Epidermal melanocyte (primary cell): ENCODE data around the gene CCDC85A.
A peak's percentile ranks its signal among the peaks of the same experiment; 100 is the strongest.
"Not testable (repeated sequence)": the region's sequence is repeated elsewhere in the genome, so short reads cannot be mapped to it uniquely, and the experiment has no call there.

Experiments
- DNase-seq: peaks from one replicate; pipeline ENCODE4 v3.0.0; 2011; ENCODE audit warnings: low spot score; ENCODE audit not compliant: insufficient read length

Gene CCDC85A

GRCh38 chr2:56183643-56184499 is at the start of gene CCDC85A:
Gene CCDC85A, plus strand, starts transcription at chr2:56183990. Its CDS starts 635 bp downstream, at chr2:56184625.
- DNase-seq: peak; percentile 84

DNA sequence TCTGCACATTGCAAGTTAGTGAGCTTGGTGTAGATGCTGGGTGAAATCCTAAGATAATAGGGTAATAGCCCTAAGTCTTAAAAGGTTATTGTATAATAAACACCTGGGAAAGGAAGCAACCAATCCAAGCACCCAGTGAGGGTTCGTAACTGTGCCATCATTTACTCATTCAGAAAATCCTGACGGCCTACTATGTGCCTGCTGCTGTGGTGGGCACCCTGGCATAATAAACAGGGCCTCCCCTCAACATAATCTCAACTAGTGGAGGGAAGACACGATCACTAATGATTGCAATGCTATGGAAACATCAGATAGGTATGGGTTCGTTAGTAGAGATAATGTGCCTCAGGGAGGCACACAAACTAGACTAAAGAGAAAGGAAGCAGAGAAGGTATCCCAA is 48.9 kb upstream of the CCDC85A start:
- no peak for DNase-seq

GRCh38 chr2:56142497-56143061 is 41.2 kb upstream of the CCDC85A start:
- DNase-seq: not testable (repeated sequence)

- no peak for DNase-seq
Observed at GRCh38 chr2:56147907-56148306, 35.9 kb upstream of the CCDC85A start.

DNA sequence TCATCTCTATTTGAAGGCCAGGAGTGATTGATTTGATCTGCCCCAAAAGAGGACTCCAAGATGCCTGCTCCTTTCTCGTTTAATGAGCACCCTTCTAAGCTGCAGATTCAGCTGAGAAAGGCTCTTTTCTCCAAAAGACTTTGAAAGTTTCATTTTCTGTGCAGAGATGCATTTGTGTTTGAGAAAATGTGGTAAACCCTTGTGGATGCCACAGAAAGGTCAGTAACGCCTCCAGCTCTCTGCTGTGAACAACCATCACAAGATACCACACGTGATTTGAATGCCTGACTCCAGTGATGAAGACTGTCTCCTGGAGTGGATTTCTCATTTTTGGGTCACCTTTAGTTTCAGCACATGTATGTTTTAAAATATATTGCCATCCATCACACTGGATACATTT is 35.0 kb upstream of the CCDC85A start:
- no peak for DNase-seq

DNA sequence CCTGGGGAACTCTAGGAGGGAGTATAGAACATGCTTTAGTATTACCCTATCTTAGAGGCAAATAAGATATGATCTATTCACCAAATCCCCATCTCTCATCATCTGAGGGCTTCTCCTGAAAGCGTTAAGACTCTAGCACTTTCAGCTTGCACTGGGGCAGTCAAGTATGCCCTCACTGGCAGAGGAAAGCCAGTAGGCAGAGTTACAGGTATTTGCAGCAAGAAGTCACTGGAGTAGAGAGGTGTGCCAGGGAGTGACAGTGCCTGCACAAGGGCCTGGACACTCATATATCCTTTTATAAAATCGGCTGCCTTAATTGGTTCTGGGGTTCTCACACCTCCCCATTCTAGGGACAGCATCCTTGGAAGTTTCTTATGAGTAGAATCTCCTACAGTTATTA is 31.9 kb upstream of the CCDC85A start:
- DNase-seq: no peak

- no peak for DNase-seq
Observed at GRCh38 chr2:56155188-56155587, 28.6 kb upstream of the CCDC85A start.

- DNase-seq: not testable (repeated sequence)
Observed at GRCh38 chr2:56159875-56160274, 23.9 kb upstream of the CCDC85A start.

DNA sequence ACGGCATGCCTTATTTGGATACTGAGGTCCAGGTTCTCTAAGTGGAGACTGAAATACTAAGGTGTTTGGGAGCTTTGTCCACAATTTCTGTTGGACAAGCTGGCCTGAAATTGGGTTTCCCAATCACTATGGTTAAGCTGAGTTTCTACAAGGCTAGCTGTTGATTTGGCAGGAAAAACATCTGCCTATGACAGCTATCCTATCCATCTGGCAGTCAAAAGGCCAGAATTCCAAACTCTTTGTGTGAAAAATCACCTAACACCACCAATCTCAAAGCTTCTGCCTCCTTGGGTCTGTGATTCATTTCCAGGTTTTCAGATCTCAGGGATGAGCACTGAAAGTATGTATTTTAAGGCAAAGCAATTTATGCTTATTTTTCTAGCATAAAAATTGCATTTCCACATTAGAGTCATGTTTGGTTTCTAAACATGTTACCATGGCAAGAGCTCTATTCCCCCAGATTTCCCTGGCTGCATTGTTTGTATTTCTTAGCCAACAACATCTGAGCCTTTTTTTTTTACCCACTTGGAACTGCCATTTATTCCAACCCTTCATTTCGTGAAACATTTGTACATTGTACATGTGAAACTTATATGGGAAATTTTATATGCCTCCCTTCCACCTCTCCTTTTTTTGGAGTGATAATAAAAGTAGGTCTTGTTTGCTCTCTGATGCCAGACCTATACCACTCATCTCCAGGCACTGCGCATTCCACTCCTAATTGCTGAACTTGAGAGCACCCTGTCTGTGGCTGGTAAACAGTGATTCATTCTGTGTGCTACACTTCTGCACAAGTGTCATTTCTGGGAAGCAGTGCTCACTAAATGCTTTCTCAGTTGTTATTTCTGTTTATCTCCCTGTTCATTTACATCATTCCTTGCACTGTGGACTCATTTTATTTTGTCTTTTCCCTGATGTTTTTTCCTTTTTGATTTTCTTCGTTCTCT is 15.9 kb upstream of the CCDC85A start:
- no peak for DNase-seq

DNA sequence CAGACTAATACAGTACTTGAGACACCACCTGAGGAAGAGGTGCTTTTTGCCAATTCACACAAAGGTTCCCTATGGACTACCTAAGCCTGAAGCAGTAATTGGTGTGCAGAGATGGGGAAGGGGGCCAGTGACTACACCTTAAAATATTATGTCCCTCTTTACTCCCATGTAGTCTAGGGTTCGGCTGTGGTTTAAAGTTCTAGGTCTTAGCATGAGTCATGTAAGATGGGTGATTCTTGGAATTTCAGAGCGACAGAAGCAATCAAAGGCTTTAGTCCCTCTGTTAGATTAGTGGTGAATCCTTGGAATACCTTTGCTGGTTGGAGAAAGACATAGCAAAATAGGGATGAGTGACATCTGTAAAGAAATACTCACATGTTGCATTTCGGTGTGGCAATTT is 14.3 kb upstream of the CCDC85A start:
- no peak for DNase-seq

DNA sequence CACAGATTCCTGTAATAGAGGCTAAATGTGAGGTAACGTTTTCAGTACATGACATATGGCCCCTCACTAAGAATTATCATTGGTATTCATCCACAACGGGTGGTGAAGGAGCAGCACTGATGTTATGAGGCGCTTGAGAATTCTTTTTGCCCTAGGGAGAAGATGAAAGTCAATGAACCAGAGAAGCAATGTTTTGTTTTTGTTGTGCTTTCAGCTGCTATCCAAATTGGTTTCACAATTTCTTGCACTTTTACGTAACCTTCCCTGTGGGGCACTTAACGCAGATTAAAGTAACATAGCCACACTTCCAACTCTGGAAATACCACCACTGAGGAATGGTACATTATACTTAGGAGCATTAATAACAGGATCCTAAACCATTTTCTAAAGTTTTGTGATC is 13.3 kb upstream of the CCDC85A start:
- DNase-seq: no peak

GRCh38 chr2:56170988-56171387 is 12.8 kb upstream of the CCDC85A start:
- no peak for DNase-seq

- DNase-seq: no peak
Observed at GRCh38 chr2:56175779-56176178, 8.0 kb upstream of the CCDC85A start.

- DNase-seq: no peak
Observed at GRCh38 chr2:56177420-56178220, 6.2 kb upstream of the CCDC85A start.

- DNase-seq: no peak
Observed at GRCh38 chr2:56179931-56180330, 3.9 kb upstream of the CCDC85A start.

GRCh38 chr2:56182420-56182819 is 1.4 kb upstream of the CCDC85A start:
- DNase-seq: no peak

DNA sequence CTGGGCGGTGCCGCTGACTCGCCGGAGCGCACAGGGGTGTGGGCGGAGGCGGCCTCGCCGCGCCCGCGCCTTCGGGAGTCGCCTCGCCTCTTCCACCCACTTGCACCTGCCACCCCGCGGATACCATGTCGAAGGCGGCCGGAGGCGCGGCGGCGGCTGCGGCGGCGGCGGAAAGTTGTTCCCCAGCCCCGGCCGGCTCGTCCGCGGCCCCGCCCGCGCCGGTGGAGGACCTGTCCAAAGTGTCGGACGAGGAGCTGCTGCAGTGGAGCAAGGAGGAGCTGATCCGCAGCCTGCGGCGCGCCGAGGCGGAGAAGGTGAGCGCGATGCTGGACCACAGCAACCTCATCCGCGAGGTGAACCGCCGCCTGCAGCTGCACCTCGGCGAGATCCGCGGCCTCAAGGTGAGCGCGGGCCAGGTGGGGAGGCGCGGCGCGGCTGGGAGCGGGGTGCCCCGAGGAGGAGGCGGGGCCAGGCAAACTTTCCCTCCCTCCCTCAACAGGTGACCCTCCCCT is 766 bp downstream of the CCDC85A start:
- no peak for DNase-seq

DNA sequence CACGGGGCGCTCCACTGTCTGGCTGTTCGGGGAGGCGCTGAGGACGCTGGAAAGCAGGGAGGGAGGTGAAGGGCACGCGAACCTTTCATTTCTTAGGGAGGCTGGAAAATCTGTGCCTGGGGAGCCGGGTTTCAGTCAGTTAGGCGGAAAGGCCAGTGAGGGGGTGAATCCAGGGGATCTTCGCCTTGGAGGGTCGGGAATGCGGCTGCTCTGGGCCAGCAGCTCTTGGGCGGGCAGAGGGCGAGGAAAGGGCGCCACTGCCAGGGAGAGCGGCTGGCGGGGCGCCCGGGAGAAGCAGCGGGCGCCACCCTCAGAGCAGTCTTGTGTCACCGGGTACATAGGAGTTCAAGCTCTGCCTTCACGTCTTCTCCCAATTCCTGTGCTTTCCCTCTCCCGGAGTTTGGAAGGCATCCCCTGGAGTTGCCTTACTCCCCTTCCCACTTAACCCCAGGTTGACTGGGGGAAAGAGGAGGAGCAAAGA is 1.4 kb downstream of the CCDC85A start:
- DNase-seq: peak; percentile 24

DNA sequence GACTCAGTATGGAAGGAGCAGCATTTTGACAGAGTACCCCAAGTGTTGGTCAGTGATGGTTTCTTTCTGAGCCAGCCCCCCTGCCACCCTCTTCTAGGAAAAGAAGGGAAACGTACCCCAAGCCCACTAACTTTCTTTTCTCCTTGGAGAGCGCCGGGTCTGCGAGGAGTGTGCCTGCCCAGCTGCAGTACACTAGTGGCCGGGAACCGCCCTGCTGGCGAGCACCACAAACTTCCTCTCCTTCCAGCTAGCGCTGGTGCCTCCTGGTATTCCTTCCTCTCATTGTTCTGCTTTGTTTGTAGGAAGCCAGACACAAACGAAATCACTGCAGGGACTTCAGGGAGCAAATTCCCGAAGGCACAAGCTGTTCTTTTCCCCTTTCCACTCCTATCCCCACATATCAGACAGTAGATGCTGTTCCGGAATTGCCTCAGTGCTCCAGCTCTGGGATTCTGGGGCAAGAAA is 1.8 kb downstream of the CCDC85A start:
- no peak for DNase-seq

DNA sequence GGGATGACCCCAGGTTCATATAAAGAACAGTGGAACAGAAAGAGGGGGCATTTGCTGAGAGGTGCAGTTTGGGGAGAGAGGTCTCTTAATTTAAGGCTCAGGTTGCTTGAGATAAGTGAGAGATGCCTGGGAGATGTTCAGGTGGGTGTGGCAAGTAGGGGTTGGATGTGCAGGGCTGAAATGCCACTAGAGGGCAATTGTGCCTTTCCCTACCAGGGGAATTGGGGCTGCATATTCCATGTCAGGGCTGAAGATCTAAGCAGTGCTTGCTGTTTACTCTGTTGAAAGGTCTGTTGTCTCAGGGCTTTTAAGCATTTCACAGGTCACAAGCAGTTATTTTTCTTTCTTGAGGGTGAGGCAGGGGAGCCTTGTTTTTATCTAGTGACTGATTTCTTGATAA is 7.8 kb downstream of the CCDC85A start:
- no peak for DNase-seq
